Neural progenitor cell (in vitro differentiated cells): ENCODE measurements around the gene CIC. TPM values are rescaled to one million over a fixed set of nuclear protein-coding genes. Genes with fewer than 3 reads are reported as not detected.

Experiments
- DNase-seq: peaks from one replicate; pipeline ENCODE4 v3.0.0-alpha.2; 2016; ENCODE audit warnings: low spot score
- H2AFZ ChIP-seq: fragments of 200-600 bp; sonication (generic); replicated peaks from 2 replicates; pipeline ENCODE4 v1.6.1; 2016; ENCODE audit warnings: antibody characterized with exemption
- H3F3A ChIP-seq: fragments of 200-600 bp; sonication (generic); 2 replicates; pipeline ENCODE4 v1.6.1; 2016; ENCODE audit warnings: antibody characterized with exemption, low read depth
- H3K27ac ChIP-seq: fragments of 200-600 bp; sonication (generic); 2 replicates; pipeline ENCODE4 v1.5.1; 2016; ENCODE audit warnings: mild to moderate bottlenecking
- H3K27me3 ChIP-seq: fragments of 200-600 bp; sonication (generic); 2 replicates; pipeline ENCODE4 v1.6.1; 2016; ENCODE audit warnings: mild to moderate bottlenecking, moderate library complexity
- H3K36me3 ChIP-seq: fragments of 200-600 bp; sonication (generic); 2 replicates; pipeline ENCODE4 v1.5.1; 2016
- H3K4me1 ChIP-seq: fragments of 200-600 bp; sonication (generic); 2 replicates; pipeline ENCODE4 v1.6.1; 2016; ENCODE audit warnings: mixed run types
- H3K4me2 ChIP-seq: fragments of 200-600 bp; sonication (generic); 2 replicates; pipeline ENCODE4 v1.6.1; 2016
- H3K4me3 ChIP-seq: fragments of 200-600 bp; sonication (generic); 2 replicates; pipeline ENCODE4 v1.5.1; 2016
- H3K79me2 ChIP-seq: fragments of 200-600 bp; sonication (generic); 2 replicates; pipeline ENCODE4 v1.6.1; 2016; ENCODE audit warnings: low read depth
- H3K9ac ChIP-seq: fragments of 200-600 bp; sonication (generic); 2 replicates; pipeline ENCODE4 v1.6.1; 2016
- H3K9me3 ChIP-seq: fragments of 200-600 bp; sonication (generic); 2 replicates; pipeline ENCODE4 v1.5.1; 2016; ENCODE audit warnings: low read depth
- H4K20me1 ChIP-seq: fragments of 200-600 bp; sonication (generic); 2 replicates; pipeline ENCODE4 v1.6.1; 2016; ENCODE audit warnings: low read depth
- H3K27ac Mint-ChIP-seq: 3 replicates; pipeline ENCODE4 v1.8.0; 2021; ENCODE audit warnings: mixed read lengths
- H3K27me3 Mint-ChIP-seq: 2 replicates; pipeline ENCODE4 v1.8.0; 2022; ENCODE audit warnings: low read depth, mild to moderate bottlenecking, inconsistent platforms, moderate library complexity, mixed read lengths; ENCODE audit not compliant: insufficient read depth
- H3K36me3 Mint-ChIP-seq: 3 replicates; pipeline ENCODE4 v1.8.0; 2021; ENCODE audit warnings: mixed read lengths
- H3K4me1 Mint-ChIP-seq: 3 replicates; pipeline ENCODE4 v1.8.0; 2021; ENCODE audit warnings: mixed read lengths
- H3K4me3 Mint-ChIP-seq: 3 replicates; pipeline ENCODE4 v1.8.0; 2021; ENCODE audit warnings: mild to moderate bottlenecking, moderate library complexity, mixed read lengths
- H3K9me3 Mint-ChIP-seq: 3 replicates; pipeline ENCODE4 v1.8.0; 2020; ENCODE audit warnings: mixed read lengths
- EZH2 ChIP-seq: fragments of 200-600 bp; sonication (generic); IDR thresholded peaks from 2 replicates; pipeline ENCODE4 v1.6.1; 2017; ENCODE audit warnings: antibody characterized with exemption, mild to moderate bottlenecking, moderate library complexity
- EZH2phosphoT487 ChIP-seq: fragments of 200-600 bp; sonication (generic); IDR thresholded peaks from 2 replicates; pipeline ENCODE4 v1.6.1; 2017; ENCODE audit warnings: antibody characterized with exemption
- total RNA-seq: library from RNA; depleted of rRNA; stranded (reverse); fragments of >200 nt; gene quantifications from 2 replicates; pipeline ENCODE4 v1.2.3, GENCODE V29; 2015; ENCODE audit warnings: low replicate concordance
- TF ChIP-seq, protein P1 (sequence below): fragments of 200-600 bp; sonication (generic); IDR thresholded peaks from 2 replicates; pipeline ENCODE4 v1.5.1; 2017; ENCODE audit warnings: antibody characterized with exemption, mild to moderate bottlenecking

CIC gene
- total RNA-seq, 1 donor from 2014 or later: 5.2 TPM

DNA sequence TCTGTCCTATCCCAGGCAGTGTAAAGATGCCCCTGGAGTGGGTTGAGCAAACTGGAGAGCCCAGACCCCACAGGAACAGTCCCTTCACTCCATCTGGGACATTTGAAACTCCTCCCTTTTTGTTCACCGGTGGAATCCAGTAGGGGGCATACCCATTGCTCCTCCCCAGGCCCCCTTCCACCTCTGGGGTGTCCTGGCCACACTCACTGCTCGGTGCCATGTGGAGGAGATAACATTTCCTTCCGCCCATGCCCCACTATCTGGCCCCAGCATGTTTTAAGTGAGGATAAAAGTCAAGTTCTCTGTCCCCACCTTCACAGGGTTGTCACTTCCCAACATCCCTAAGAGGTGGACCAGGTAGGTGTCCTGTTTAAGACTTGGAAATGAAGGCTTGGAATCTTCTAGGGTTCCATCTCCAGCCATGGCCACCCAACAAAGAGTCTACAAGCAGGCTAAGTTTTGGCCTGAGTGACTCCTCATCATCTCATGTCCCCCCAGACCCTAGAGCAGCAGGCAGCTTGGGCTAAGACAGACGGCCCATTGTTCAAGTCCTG is 39.7 kb upstream of the CIC start:
- Histone ChIP-seq H2AFZ (no peak overlapping the region), H3K4me1 (no peaks in the 10 kb centered on the region), H3K4me2 (no peak overlapping the region), H3K9ac (no peak overlapping the region), H3K36me3 (no peaks in the 10 kb centered on the region), H3K79me2 (no peaks in the 10 kb centered on the region), H3K27me3 (no peaks in the 10 kb centered on the region), H3K4me3 (no peak overlapping the region), H3K27ac (no peak overlapping the region), H4K20me1 (peaks cover 65% of the 10 kb centered on the region), H3F3A (peaks cover 8% of the 10 kb centered on the region), H3K9me3 (no peaks in the 10 kb centered on the region)
- Mint-ChIP-seq H3K4me3 (no peak overlapping the region), H3K27me3 (peaks cover 3% of the 10 kb centered on the region), H3K36me3 (peaks cover 40% of the 10 kb centered on the region), H3K27ac (no peak overlapping the region), H3K4me1 (peaks cover 8% of the 10 kb centered on the region), H3K9me3 (no peaks in the 10 kb centered on the region)
- no peak for TF ChIP-seq EZH2
- TF ChIP-seq EZH2phosphoT487: no peak
- TF ChIP-seq, protein P1, sequence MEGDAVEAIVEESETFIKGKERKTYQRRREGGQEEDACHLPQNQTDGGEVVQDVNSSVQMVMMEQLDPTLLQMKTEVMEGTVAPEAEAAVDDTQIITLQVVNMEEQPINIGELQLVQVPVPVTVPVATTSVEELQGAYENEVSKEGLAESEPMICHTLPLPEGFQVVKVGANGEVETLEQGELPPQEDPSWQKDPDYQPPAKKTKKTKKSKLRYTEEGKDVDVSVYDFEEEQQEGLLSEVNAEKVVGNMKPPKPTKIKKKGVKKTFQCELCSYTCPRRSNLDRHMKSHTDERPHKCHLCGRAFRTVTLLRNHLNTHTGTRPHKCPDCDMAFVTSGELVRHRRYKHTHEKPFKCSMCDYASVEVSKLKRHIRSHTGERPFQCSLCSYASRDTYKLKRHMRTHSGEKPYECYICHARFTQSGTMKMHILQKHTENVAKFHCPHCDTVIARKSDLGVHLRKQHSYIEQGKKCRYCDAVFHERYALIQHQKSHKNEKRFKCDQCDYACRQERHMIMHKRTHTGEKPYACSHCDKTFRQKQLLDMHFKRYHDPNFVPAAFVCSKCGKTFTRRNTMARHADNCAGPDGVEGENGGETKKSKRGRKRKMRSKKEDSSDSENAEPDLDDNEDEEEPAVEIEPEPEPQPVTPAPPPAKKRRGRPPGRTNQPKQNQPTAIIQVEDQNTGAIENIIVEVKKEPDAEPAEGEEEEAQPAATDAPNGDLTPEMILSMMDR: no peak
- DNase-seq: no peak

DNA sequence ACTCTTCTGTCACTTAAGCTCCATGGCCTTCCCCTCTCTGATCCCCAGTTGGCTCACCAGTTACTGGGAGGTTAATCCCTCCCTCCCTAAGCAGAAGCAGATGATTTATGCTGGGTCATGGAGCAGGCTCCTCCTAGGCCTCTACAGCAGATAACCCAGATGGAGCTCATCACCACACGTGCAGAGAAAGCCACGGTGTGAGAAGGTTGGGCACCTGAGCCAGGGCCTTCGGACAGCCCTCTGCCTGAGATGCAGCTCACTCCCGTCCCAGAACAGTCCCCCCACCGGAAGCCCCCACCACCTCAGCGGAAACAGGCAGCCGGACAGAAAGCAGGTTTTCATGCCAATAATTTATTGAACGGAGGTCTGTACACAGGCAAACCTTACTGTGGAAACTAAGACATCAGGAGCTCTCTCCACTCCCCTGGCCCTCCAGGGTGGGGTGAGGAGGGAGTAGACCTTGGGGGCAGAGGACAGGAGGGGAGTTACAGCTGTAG is 39.1 kb upstream of the CIC start:
- Histone ChIP-seq H3K27ac (no peak overlapping the region), H3K36me3 (no peaks in the 10 kb centered on the region), H3K4me1 (no peaks in the 10 kb centered on the region), H4K20me1 (peaks cover 70% of the 10 kb centered on the region), H3K4me2 (no peak overlapping the region), H3K27me3 (no peaks in the 10 kb centered on the region), H3K9me3 (no peaks in the 10 kb centered on the region), H3K79me2 (no peaks in the 10 kb centered on the region), H3F3A (peaks cover 8% of the 10 kb centered on the region), H2AFZ (no peak overlapping the region), H3K9ac (no peak overlapping the region), H3K4me3 (no peak overlapping the region)
- peaks cover 39% of the 10 kb centered on the region for H3K36me3 Mint-ChIP-seq
- H3K4me3 Mint-ChIP-seq: no peak overlapping the region
- H3K27ac Mint-ChIP-seq: no peak overlapping the region
- peaks cover 8% of the 10 kb centered on the region for H3K4me1 Mint-ChIP-seq
- DNase-seq: no peak
- no peaks in the 10 kb centered on the region for H3K9me3 Mint-ChIP-seq
- TF ChIP-seq, protein P1: no peak
- TF ChIP-seq EZH2phosphoT487 (no peak), EZH2 (no peak)
- peaks cover 3% of the 10 kb centered on the region for H3K27me3 Mint-ChIP-seq

DNA sequence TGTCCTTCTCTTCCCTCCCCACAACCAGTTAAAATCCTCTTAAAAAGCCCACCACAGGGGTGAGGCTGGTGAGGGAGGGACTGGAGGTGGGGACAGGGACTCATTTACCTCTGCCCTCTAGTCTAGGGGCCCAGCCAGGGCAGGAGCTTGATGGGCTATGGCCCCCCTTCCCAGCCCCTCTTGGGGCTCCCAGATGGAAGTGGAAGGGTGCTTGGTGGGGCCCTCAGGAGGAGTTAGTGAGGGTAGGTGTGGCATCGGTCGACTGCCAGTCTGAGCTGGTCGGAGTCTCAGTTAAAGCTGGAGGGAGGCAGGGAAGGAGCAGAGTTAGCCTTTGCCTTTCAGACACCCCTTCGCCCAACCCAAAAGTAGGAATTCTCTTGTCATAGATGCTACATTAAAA is 38.5 kb upstream of the CIC start:
- no peaks in the 10 kb centered on the region for H3K79me2 ChIP-seq
- H3K9me3 ChIP-seq: no peaks in the 10 kb centered on the region
- H3K4me3 Mint-ChIP-seq: no peak overlapping the region
- H3K27me3 Mint-ChIP-seq: peaks cover 3% of the 10 kb centered on the region
- H2AFZ ChIP-seq: no peak overlapping the region
- TF ChIP-seq, protein P1: no peak
- TF ChIP-seq EZH2phosphoT487: no peak
- TF ChIP-seq EZH2: no peak
- DNase-seq: no peak
- H3K4me1 ChIP-seq: no peaks in the 10 kb centered on the region
- no peak overlapping the region for H3K4me3 ChIP-seq
- no peaks in the 10 kb centered on the region for H3K9me3 Mint-ChIP-seq
- H3K27ac ChIP-seq: no peak overlapping the region
- peaks cover 76% of the 10 kb centered on the region for H4K20me1 ChIP-seq
- no peaks in the 10 kb centered on the region for H3K27me3 ChIP-seq
- H3K4me1 Mint-ChIP-seq: peaks cover 8% of the 10 kb centered on the region
- H3K36me3 Mint-ChIP-seq: peaks cover 43% of the 10 kb centered on the region
- H3K36me3 ChIP-seq: no peaks in the 10 kb centered on the region
- peaks cover 8% of the 10 kb centered on the region for H3F3A ChIP-seq
- H3K4me2 ChIP-seq: no peak overlapping the region
- H3K9ac ChIP-seq: no peak overlapping the region
- no peak overlapping the region for H3K27ac Mint-ChIP-seq
